SU-DHL-6 (cell line): Measurements from ENCODE around the gene VWC2.

ENCODE experiments used
- H2AFZ ChIP-seq: fragments of 200-600 bp; sonication (generic); 2 replicates; pipeline ENCODE4 v1.6.1; 2014; ENCODE audit warnings: low read depth, mild to moderate bottlenecking, moderate library complexity, mixed read lengths, antibody characterized with exemption, low read length; ENCODE audit not compliant: severe bottlenecking
- H3F3A ChIP-seq: fragments of 200-600 bp; shearing (Covaris generic); 2 replicates; pipeline ENCODE4 v1.6.0; 2016; ENCODE audit warnings: antibody characterized with exemption, mild to moderate bottlenecking; ENCODE audit not compliant: insufficient read depth
- H3K27ac ChIP-seq: fragments of 200-600 bp; sonication (generic); 2 replicates; pipeline ENCODE4 v1.5.1; 2016; ENCODE audit warnings: low read depth, mild to moderate bottlenecking, low read length, moderate library complexity, mixed read lengths
- H3K27me3 ChIP-seq: fragments of 200-600 bp; sonication (generic), shearing (Covaris generic); 2 replicates; pipeline ENCODE4 v1.6.0; 2014; ENCODE audit warnings: mild to moderate bottlenecking, low read length
- H3K36me3 ChIP-seq: fragments of 200-600 bp; sonication (generic); 2 replicates; pipeline ENCODE4 v1.6.1; 2014; ENCODE audit warnings: mild to moderate bottlenecking, low read length, mixed read lengths
- H3K4me2 ChIP-seq: fragments of 300-600, 200-600 bp; shearing (Covaris generic), sonication (generic); 2 replicates; pipeline ENCODE4 v1.6.0; 2014; ENCODE audit warnings: low read length, low read depth, mild to moderate bottlenecking; ENCODE audit not compliant: poor library complexity, severe bottlenecking
- H3K4me3 ChIP-seq: fragments of 200-600 bp; sonication (generic); 2 replicates; pipeline ENCODE4 v1.5.1; 2014; ENCODE audit warnings: antibody characterized with exemption, low read length, mild to moderate bottlenecking, mixed read lengths; ENCODE audit not compliant: insufficient read depth, poor library complexity, severe bottlenecking
- H3K79me2 ChIP-seq: fragments of 200-600 bp; sonication (generic); 2 replicates; pipeline ENCODE4 v1.6.1; 2014; ENCODE audit warnings: mild to moderate bottlenecking, low read length, moderate library complexity; ENCODE audit not compliant: insufficient read depth
- H3K9ac ChIP-seq: fragments of 200-600 bp; sonication (generic); 2 replicates; pipeline ENCODE4 v1.7.0; 2014; ENCODE audit warnings: mild to moderate bottlenecking, low read length
- H3K9me2 ChIP-seq: fragments of 200-600 bp; sonication (generic); replicated peaks from 2 replicates; pipeline ENCODE4 v1.6.1; 2014; ENCODE audit warnings: low read length; ENCODE audit not compliant: insufficient read depth
- H3K9me3 ChIP-seq: fragments of 200-600 bp; sonication (generic); 2 replicates; pipeline ENCODE4 v1.6.1; 2014; ENCODE audit warnings: low read length, mixed read lengths; ENCODE audit not compliant: insufficient read depth
- H4K20me1 ChIP-seq: fragments of 200-600 bp; sonication (generic); 2 replicates; pipeline ENCODE4 v1.6.1; 2014; ENCODE audit warnings: low read depth, mild to moderate bottlenecking, antibody characterized with exemption, low read length, moderate library complexity, mixed read lengths
- EZH2phosphoT487 ChIP-seq: fragments of 200-600 bp; sonication (generic), shearing (Covaris generic); conservative IDR thresholded peaks from 2 replicates; pipeline ENCODE4 v1.6.1; 2018; ENCODE audit warnings: mild to moderate bottlenecking, antibody characterized with exemption, low read length, moderate library complexity, mixed read lengths
- TF ChIP-seq, protein P1 (sequence below): fragments of 200-600 bp; sonication (generic); IDR thresholded peaks from one replicate; pipeline ENCODE4 v1.5.1; 2017; ENCODE audit warnings: antibody characterized with exemption, mild to moderate bottlenecking, low read length, moderate library complexity; ENCODE audit not compliant: insufficient read depth, poor library complexity, severe bottlenecking

VWC2 gene

DNA sequence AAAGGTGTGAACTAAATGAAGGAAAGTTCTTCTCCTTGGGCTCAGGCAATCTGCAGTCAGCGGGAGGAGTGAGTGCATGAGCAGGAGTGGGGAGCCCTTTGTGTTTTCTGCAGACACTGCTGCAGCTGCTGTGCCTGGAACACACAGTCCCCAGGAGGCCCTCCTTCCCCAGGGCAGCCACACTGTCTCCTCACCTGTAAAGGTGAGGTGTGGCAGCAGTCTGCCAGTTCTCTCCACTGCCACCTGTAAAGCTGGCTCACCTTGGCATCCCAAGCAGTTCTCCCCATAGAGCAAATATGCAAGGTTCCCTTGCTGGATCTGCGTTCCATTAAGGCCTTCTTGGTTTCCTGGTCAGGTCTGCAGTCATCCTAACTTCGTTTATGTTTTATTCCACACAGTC lies 5.2 kb upstream of the VWC2 start:
- TF ChIP-seq, protein P1, sequence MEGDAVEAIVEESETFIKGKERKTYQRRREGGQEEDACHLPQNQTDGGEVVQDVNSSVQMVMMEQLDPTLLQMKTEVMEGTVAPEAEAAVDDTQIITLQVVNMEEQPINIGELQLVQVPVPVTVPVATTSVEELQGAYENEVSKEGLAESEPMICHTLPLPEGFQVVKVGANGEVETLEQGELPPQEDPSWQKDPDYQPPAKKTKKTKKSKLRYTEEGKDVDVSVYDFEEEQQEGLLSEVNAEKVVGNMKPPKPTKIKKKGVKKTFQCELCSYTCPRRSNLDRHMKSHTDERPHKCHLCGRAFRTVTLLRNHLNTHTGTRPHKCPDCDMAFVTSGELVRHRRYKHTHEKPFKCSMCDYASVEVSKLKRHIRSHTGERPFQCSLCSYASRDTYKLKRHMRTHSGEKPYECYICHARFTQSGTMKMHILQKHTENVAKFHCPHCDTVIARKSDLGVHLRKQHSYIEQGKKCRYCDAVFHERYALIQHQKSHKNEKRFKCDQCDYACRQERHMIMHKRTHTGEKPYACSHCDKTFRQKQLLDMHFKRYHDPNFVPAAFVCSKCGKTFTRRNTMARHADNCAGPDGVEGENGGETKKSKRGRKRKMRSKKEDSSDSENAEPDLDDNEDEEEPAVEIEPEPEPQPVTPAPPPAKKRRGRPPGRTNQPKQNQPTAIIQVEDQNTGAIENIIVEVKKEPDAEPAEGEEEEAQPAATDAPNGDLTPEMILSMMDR, result no peak
- no peak for TF ChIP-seq EZH2phosphoT487
- Histone ChIP-seq H2AFZ (no peak overlapping the region), H3K27me3 (no peaks in the 10 kb centered on the region)

DNA sequence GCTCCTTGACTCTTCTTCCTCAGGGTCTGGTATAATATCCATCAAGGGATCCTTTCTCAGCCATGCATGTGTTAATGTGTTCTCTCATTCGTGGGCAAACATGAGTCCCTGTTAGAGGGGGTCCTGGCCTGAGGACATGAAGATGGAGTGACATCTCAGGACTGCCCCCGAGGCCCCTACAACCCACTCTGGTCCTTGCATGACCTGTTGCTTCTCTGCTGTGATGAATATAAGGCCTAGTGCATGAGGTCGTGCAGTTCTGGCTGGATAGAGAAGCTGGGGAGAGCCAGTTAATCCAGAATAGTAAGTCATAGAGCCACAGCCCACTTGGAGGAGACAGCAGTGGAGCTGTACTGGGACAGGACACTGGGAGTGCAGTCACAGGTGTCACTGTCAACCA lies 4.6 kb upstream of the VWC2 start:
- no peak overlapping the region for H3K4me3 ChIP-seq
- H3F3A ChIP-seq, result no peaks in the 10 kb centered on the region
- no peaks in the 10 kb centered on the region for H3K9me2 ChIP-seq
- no peak for TF ChIP-seq EZH2phosphoT487
- TF ChIP-seq, protein P1, result no peak
- no peak overlapping the region for H3K9ac ChIP-seq
- no peaks in the 10 kb centered on the region for H3K79me2 ChIP-seq
- H4K20me1 ChIP-seq, result no peaks in the 10 kb centered on the region
- H3K9me3 ChIP-seq, result no peaks in the 10 kb centered on the region
- H3K4me2 ChIP-seq, result no peak overlapping the region
- H3K36me3 ChIP-seq, result no peaks in the 10 kb centered on the region
- H3K27me3 ChIP-seq, result no peaks in the 10 kb centered on the region
- no peak overlapping the region for H2AFZ ChIP-seq
- no peak overlapping the region for H3K27ac ChIP-seq

More for the DNA sequence above, 5.2 kb upstream of the VWC2 start:
- Histone ChIP-seq H3K36me3 (no peaks in the 10 kb centered on the region), H3K4me2 (no peak overlapping the region), H3K9me3 (no peaks in the 10 kb centered on the region), H3F3A (no peaks in the 10 kb centered on the region), H3K4me3 (no peak overlapping the region), H3K9me2 (no peaks in the 10 kb centered on the region), H3K27ac (no peak overlapping the region), H3K79me2 (no peaks in the 10 kb centered on the region), H4K20me1 (no peaks in the 10 kb centered on the region), H3K9ac (no peak overlapping the region)

DNA sequence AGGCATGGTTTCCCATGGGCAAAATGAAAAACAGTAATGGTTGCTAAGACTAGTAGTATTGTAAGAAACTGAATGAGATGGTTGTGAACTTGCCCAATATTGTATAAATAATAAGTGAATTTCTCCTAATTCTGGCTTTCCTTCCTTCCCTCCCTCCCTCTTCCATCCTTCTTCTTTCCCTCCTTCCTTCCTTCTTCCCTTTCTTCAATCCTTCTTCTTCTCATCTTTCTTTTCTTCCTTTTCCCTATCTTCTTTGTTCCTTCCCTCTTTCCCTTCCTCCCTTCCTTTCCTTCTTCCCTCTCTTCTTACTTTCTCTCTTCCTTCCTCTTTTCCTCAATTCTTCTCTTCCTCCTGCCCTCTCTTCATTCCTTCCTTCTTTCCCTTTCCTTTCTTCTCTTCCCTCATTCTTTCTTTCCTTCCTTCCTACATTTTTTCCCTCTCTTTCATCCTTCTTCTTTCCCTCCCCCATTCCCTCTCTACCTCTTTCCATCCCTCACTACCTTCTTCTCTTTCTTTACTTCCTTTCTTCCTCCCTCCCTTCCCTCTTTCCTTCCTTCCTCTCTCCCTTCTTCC lies 4.1 kb upstream of the VWC2 start:
- Histone ChIP-seq H3K27ac (no peak overlapping the region), H3K9me2 (no peaks in the 10 kb centered on the region), H3K27me3 (no peaks in the 10 kb centered on the region), H3K4me2 (no peak overlapping the region), H3K4me3 (no peak overlapping the region), H4K20me1 (no peaks in the 10 kb centered on the region), H2AFZ (no peak overlapping the region), H3F3A (no peaks in the 10 kb centered on the region), H3K36me3 (no peaks in the 10 kb centered on the region), H3K9me3 (no peaks in the 10 kb centered on the region), H3K79me2 (no peaks in the 10 kb centered on the region), H3K9ac (no peak overlapping the region)
- TF ChIP-seq EZH2phosphoT487, result no peak
- TF ChIP-seq, protein P1, result no peak
